ENCODE data around the gene NCOA3.

DNA sequence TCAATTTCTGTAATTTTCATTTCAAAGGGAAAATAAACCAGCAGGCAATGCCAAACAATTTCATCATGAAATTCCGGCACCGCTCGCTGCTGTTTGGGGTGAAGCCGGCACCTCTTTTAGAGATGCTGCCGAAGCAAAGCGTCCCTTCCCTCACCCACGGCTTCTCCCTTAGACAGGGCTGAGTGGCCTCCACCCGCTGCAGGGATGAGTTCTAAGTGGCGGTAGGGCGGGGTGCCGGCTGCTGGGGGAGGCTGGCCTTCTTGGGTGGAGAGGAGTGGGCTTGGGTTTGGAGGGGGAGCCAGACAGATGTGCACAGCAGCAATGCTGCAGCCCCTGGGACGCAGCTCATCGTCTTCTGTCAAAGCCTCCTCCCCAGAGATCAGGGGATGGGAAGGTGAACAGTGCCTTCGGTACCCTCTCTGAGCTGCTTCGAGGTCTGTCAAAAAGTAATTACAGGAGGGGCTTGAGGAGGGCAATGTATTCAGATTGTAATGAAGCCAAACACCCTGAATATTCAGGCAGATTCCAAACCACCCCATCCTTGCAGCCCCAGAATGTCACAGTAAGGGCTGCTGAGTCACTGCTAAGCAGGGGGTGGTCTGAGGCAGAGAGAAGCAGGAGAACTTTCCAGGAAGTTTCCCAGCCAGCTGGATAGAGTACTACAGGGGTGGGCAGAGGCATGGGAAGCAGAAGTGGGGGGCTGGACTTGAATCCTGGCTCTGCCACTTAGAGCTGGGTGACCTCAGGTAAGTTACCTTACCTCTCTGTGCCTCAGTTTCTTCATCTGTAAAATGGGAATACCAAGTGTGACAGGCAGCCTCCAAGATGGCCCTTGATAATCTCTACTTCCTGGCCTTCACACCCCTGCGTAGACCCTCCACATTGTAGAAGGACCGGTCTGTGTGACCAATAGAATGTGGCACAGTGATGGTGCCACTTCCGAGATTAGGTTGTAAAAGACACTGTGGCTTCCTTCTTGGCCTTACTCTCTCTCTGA, 187.0 kb downstream of the NCOA3 start:
- TF ChIP-seq, protein P1, sequence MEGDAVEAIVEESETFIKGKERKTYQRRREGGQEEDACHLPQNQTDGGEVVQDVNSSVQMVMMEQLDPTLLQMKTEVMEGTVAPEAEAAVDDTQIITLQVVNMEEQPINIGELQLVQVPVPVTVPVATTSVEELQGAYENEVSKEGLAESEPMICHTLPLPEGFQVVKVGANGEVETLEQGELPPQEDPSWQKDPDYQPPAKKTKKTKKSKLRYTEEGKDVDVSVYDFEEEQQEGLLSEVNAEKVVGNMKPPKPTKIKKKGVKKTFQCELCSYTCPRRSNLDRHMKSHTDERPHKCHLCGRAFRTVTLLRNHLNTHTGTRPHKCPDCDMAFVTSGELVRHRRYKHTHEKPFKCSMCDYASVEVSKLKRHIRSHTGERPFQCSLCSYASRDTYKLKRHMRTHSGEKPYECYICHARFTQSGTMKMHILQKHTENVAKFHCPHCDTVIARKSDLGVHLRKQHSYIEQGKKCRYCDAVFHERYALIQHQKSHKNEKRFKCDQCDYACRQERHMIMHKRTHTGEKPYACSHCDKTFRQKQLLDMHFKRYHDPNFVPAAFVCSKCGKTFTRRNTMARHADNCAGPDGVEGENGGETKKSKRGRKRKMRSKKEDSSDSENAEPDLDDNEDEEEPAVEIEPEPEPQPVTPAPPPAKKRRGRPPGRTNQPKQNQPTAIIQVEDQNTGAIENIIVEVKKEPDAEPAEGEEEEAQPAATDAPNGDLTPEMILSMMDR (IDR thresholded peaks at IDR 0.05) = no peak
- TF ChIP-seq POLR2A (IDR thresholded peaks at IDR 0.05) = no peak
